ENCODE data around the gene SGCG.

SGCG gene

GRCh38 chr13:23267571-23267970 is 86.8 kb downstream of the SGCG start:
- no peak for DNase-seq (ENCODE audit: low read depth)
- no peak for TF ChIP-seq CTCF (IDR thresholded peaks at IDR 0.05; ENCODE audit: insufficient read depth, low read depth, low read length, missing control alignments)

GRCh38 chr13:23268441-23268840 is 87.7 kb downstream of the SGCG start:
- no peak for TF ChIP-seq CTCF (IDR thresholded peaks at IDR 0.05; ENCODE audit: insufficient read depth, low read depth, low read length, missing control alignments)
- no peak for DNase-seq (ENCODE audit: low read depth)
- H3K4me3 ChIP-seq (ENCODE audit: low read length), result no peak overlapping the region

More at GRCh38 chr13:23267571-23267970, 86.8 kb downstream of the SGCG start:
- no peak overlapping the region for H3K4me3 ChIP-seq (ENCODE audit: low read length)

GRCh38 chr13:23271331-23271730 is 90.6 kb downstream of the SGCG start:
- TF ChIP-seq CTCF (IDR thresholded peaks at IDR 0.05; ENCODE audit: insufficient read depth, low read depth, low read length, missing control alignments), result no peak
- peak; percentile 64 for DNase-seq (ENCODE audit: low read depth)
- H3K4me3 ChIP-seq (ENCODE audit: low read length), result no peak overlapping the region

- TF ChIP-seq CTCF (IDR thresholded peaks at IDR 0.05; ENCODE audit: insufficient read depth, low read depth, low read length, missing control alignments), result no peak
- no peak overlapping the region for H3K4me3 ChIP-seq (ENCODE audit: low read length)
- no peak for DNase-seq (ENCODE audit: low read depth)
Measured at GRCh38 chr13:23273498-23273897, 92.7 kb downstream of the SGCG start.

GRCh38 chr13:23279321-23279720 is 98.5 kb downstream of the SGCG start:
- no peak for DNase-seq (ENCODE audit: low read depth)
- H3K4me3 ChIP-seq (ENCODE audit: low read length), result no peak overlapping the region
- TF ChIP-seq CTCF (IDR thresholded peaks at IDR 0.05; ENCODE audit: insufficient read depth, low read depth, low read length, missing control alignments), result no peak

- DNase-seq (ENCODE audit: low read depth), result no peak
- no peak overlapping the region for H3K4me3 ChIP-seq (ENCODE audit: low read length)
- TF ChIP-seq CTCF (IDR thresholded peaks at IDR 0.05; ENCODE audit: insufficient read depth, low read depth, low read length, missing control alignments), result no peak
Measured at GRCh38 chr13:23288564-23288963, 107.8 kb downstream of the SGCG start.

- no peak overlapping the region for H3K4me3 ChIP-seq (ENCODE audit: low read length)
- DNase-seq (ENCODE audit: low read depth), result no peak
- TF ChIP-seq CTCF (IDR thresholded peaks at IDR 0.05; ENCODE audit: insufficient read depth, low read depth, low read length, missing control alignments), result no peak
Measured at GRCh38 chr13:23288995-23289394, 108.2 kb downstream of the SGCG start.

Measured in epithelial cell of esophagus (primary cell).